Activated naive CD4-positive, alpha-beta T cell treated with anti-CD3 and anti-CD28 coated beads for 36 hours (primary cell): Measurements from ENCODE around the gene GRIN1. TPM values are rescaled to one million over a fixed set of nuclear protein-coding genes. Genes with fewer than 3 reads are reported as not detected.
A peak's percentile ranks its signal among the peaks of the same experiment; 100 is the strongest.

ENCODE experiments used
- CTCF ChIA-PET: fragments of 350-600 bp; sonication (Branson Sonifier 250); formaldehyde crosslinking; loops from one replicate; lab custom pipeline; 2021; ENCODE audit warnings: antibody characterized with exemption; lab: Charles Lee
- DNase-seq: peaks from one replicate; pipeline ENCODE4 v3.0.0-alpha.2; 2020
- H3K27ac Mint-ChIP-seq: one replicate; pipeline ENCODE4 v1.8.0; 2021; ENCODE audit warnings: mild to moderate bottlenecking, mixed read lengths
- H3K27me3 Mint-ChIP-seq: one replicate; pipeline ENCODE4 v1.8.0; 2021; ENCODE audit warnings: low read depth, mixed read lengths
- H3K36me3 Mint-ChIP-seq: one replicate; pipeline ENCODE4 v1.8.0; 2021; ENCODE audit warnings: low read depth, mixed read lengths
- H3K4me1 Mint-ChIP-seq: one replicate; pipeline ENCODE4 v1.8.0; 2021; ENCODE audit warnings: low read depth, mixed read lengths
- H3K4me3 Mint-ChIP-seq: one replicate; pipeline ENCODE4 v1.8.0; 2021; ENCODE audit warnings: mild to moderate bottlenecking, moderate library complexity, mixed read lengths
- H3K9me3 Mint-ChIP-seq: one replicate; pipeline ENCODE4 v1.8.0; 2021; ENCODE audit warnings: mixed read lengths
- intact Hi-C: fragments of 100-400 bp; cut with micrococcal nuclease; formaldehyde crosslinking; loops from one replicate; pipeline ENCODE4 v1.15.1; 2023
- total RNA-seq, 2 experiments: library from RNA; stranded (reverse); gene quantifications; one replicate each; pipeline ENCODE4 v1.2.3, GENCODE V29; 2021

GRIN1 gene
- total RNA-seq, 2 experiments from 2014 or later: 0.35 TPM; not detected in 1

GRCh38 chr9:137184881-137185660 lies 46.1 kb downstream of the GRIN1 start:
- Mint-ChIP-seq H3K27ac (no peak overlapping the region), H3K36me3 (peaks cover 8% of the 10 kb centered on the region), H3K9me3 (no peaks in the 10 kb centered on the region), H3K4me1 (peaks cover 33% of the 10 kb centered on the region), H3K27me3 (no peaks in the 10 kb centered on the region), H3K4me3 (no peak overlapping the region)
- intact Hi-C loops: loop anchor here (5.0 kb wide), 2 partner anchors 57 to 58 kb away; partner anchors contain the start of gene TUBB4B
- no peak for DNase-seq
- CTCF ChIA-PET: interaction anchor here (0.6 kb wide), 1 partner anchor 98 kb away, joined by 3 read pairs; the partner anchor contains the start of gene MAN1B1

GRCh38 chr9:137185921-137186320 lies 47.0 kb downstream of the GRIN1 start:
- CTCF ChIA-PET: no interaction called here

GRCh38 chr9:137186385-137186784 lies 47.4 kb downstream of the GRIN1 start:
- Mint-ChIP-seq H3K4me1 (peaks cover 39% of the 10 kb centered on the region), H3K9me3 (no peaks in the 10 kb centered on the region), H3K27me3 (no peaks in the 10 kb centered on the region), H3K36me3 (peaks cover 9% of the 10 kb centered on the region), H3K4me3 (peak overlapping the region; percentile 92), H3K27ac (no peak overlapping the region)
- DNase-seq: no peak
- intact Hi-C loops: loop anchor here (5.0 kb wide), 2 partner anchors 56 to 59 kb away; partner anchors contain the start of gene TUBB4B
- CTCF ChIA-PET: interaction anchor here (1.2 kb wide), 1 partner anchor 21 kb away, joined by 3 read pairs; no protein-coding TSS in a partner anchor

More at GRCh38 chr9:137185921-137186320, 47.0 kb downstream of the GRIN1 start:
- no peaks in the 10 kb centered on the region for H3K9me3 Mint-ChIP-seq
- intact Hi-C loops: loop anchor here (5.0 kb wide), 2 partner anchors 56 to 59 kb away; partner anchors contain the start of gene TUBB4B
- H3K4me1 Mint-ChIP-seq: peaks cover 37% of the 10 kb centered on the region
- no peak overlapping the region for H3K4me3 Mint-ChIP-seq
- H3K27ac Mint-ChIP-seq: no peak overlapping the region
- H3K27me3 Mint-ChIP-seq: no peaks in the 10 kb centered on the region
- no peak for DNase-seq
- peaks cover 9% of the 10 kb centered on the region for H3K36me3 Mint-ChIP-seq

GRCh38 chr9:137187386-137187785 lies 48.4 kb downstream of the GRIN1 start:
- peaks cover 39% of the 10 kb centered on the region for H3K4me1 Mint-ChIP-seq

GRCh38 chr9:137188086-137188489 lies 49.1 kb downstream of the GRIN1 start:
- DNase-seq: no peak
- H3K27ac Mint-ChIP-seq: peak overlapping the region; percentile 77
- H3K27me3 Mint-ChIP-seq: no peaks in the 10 kb centered on the region
- peaks cover 39% of the 10 kb centered on the region for H3K4me1 Mint-ChIP-seq
- H3K4me3 Mint-ChIP-seq: peak overlapping the region; percentile 92
- intact Hi-C loops: loop anchor here (1.0 to 5.0 kb wide), 4 partner anchors 17 to 61 kb away; partner anchors contain the start of genes NDOR1, TMEM203 and TUBB4B
- no peaks in the 10 kb centered on the region for H3K9me3 Mint-ChIP-seq
- peaks cover 7% of the 10 kb centered on the region for H3K36me3 Mint-ChIP-seq
- CTCF ChIA-PET: interaction anchor here (0.6 to 2.6 kb wide), 5 partner anchors 11 to 49 kb away, joined by 3 to 16 read pairs (median 4); partner anchors contain the start of genes RNF224 and TPRN

More at GRCh38 chr9:137187386-137187785, 48.4 kb downstream of the GRIN1 start:
- Mint-ChIP-seq H3K36me3 (peaks cover 7% of the 10 kb centered on the region), H3K27me3 (no peaks in the 10 kb centered on the region), H3K4me3 (peak overlapping the region; percentile 92), H3K27ac (peak overlapping the region; percentile 77), H3K9me3 (no peaks in the 10 kb centered on the region)
- no peak for DNase-seq
- intact Hi-C loops: loop anchor here (5.0 kb wide), 2 partner anchors 55 to 60 kb away; partner anchors contain the start of gene TUBB4B
- CTCF ChIA-PET: interaction anchor here (0.6 to 2.2 kb wide), 4 partner anchors 12 to 49 kb away, joined by 3 to 7 read pairs (median 4); no protein-coding TSS in a partner anchor

- H3K9me3 Mint-ChIP-seq: no peaks in the 10 kb centered on the region
- CTCF ChIA-PET: interaction anchor here (0.6 to 2.6 kb wide), 13 partner anchors 11 to 295 kb away, joined by 3 to 16 read pairs (median 4); partner anchors contain the start of genes RNF224, TMEM210 and TPRN
- intact Hi-C loops: loop anchor here (1.0 to 5.0 kb wide), 6 partner anchors 12 to 61 kb away; partner anchors contain the start of genes NDOR1, RNF224, TMEM203 and TPRN
- peak within 1 kb of the TSS; percentile 88 for H3K27ac Mint-ChIP-seq
- H3K36me3 Mint-ChIP-seq: peaks cover 7% of the 10 kb centered on the region
- peak; percentile 92 for DNase-seq
- H3K4me3 Mint-ChIP-seq: peak within 1 kb of the TSS; percentile 92
- no peaks in the 10 kb centered on the region for H3K27me3 Mint-ChIP-seq
- H3K4me1 Mint-ChIP-seq: peaks cover 39% of the 10 kb centered on the region
Measured at GRCh38 chr9:137188490-137189296, 49.7 kb downstream of the GRIN1 start, which contains the start of the genes ANAPC2 and SSNA1. TSS of gene ANAPC2 (minus strand) at chr9:137188560. CDS start at chr9:137188532, 28 bp downstream. TSS of gene SSNA1 (plus strand) at chr9:137188676. CDS start at chr9:137188727, 51 bp downstream.

GRCh38 chr9:137189297-137190295 lies 50.6 kb downstream of the GRIN1 start:
- Mint-ChIP-seq H3K9me3 (no peaks in the 10 kb centered on the region), H3K27ac (peak overlapping the region; percentile 88), H3K4me3 (peak overlapping the region; percentile 92), H3K4me1 (peaks cover 33% of the 10 kb centered on the region), H3K27me3 (no peaks in the 10 kb centered on the region), H3K36me3 (peaks cover 3% of the 10 kb centered on the region)
- intact Hi-C loops: loop anchor here (1.0 to 5.0 kb wide), 4 partner anchors 11 to 62 kb away; partner anchors contain the start of genes RNF224, TPRN and TUBB4B
- CTCF ChIA-PET: interaction anchor here (0.7 to 2.6 kb wide), 13 partner anchors 10 to 93 kb away, joined by 3 to 16 read pairs (median 4); partner anchors contain the start of genes RNF224, TMEM210 and TPRN
- no peak for DNase-seq

- no peak for DNase-seq
- Mint-ChIP-seq H3K4me1 (peaks cover 33% of the 10 kb centered on the region), H3K36me3 (peaks cover 3% of the 10 kb centered on the region), H3K9me3 (no peaks in the 10 kb centered on the region), H3K27me3 (no peaks in the 10 kb centered on the region), H3K27ac (no peak overlapping the region), H3K4me3 (peak overlapping the region; percentile 92)
- intact Hi-C loops: no loop called here
- CTCF ChIA-PET: interaction anchor here (1.5 to 2.6 kb wide), 5 partner anchors 9 to 94 kb away, joined by 4 to 16 read pairs (median 6); partner anchors contain the start of genes RNF224 and TPRN
Measured at GRCh38 chr9:137190315-137190856, 51.4 kb downstream of the GRIN1 start.

GRCh38 chr9:137191245-137191644 lies 52.3 kb downstream of the GRIN1 start:
- Mint-ChIP-seq H3K27ac (no peak overlapping the region), H3K4me1 (peaks cover 31% of the 10 kb centered on the region), H3K27me3 (no peaks in the 10 kb centered on the region), H3K4me3 (peak overlapping the region; percentile 36), H3K9me3 (no peaks in the 10 kb centered on the region), H3K36me3 (peaks cover 3% of the 10 kb centered on the region)
- no peak for DNase-seq
- intact Hi-C loops: no loop called here
- CTCF ChIA-PET: interaction anchor here (1.7 kb wide), 1 partner anchor 35 kb away, joined by 6 read pairs; the partner anchor contains the start of gene RNF224

GRCh38 chr9:137191691-137192447 lies 52.9 kb downstream of the GRIN1 start:
- Mint-ChIP-seq H3K4me1 (peaks cover 25% of the 10 kb centered on the region), H3K27ac (no peak overlapping the region), H3K4me3 (no peak overlapping the region), H3K27me3 (no peaks in the 10 kb centered on the region), H3K9me3 (no peaks in the 10 kb centered on the region), H3K36me3 (peaks cover 3% of the 10 kb centered on the region)
- intact Hi-C loops: no loop called here
- DNase-seq: no peak
- CTCF ChIA-PET: interaction anchor here (1.0 kb wide), 1 partner anchor 45 kb away, joined by 4 read pairs; no protein-coding TSS in a partner anchor
